Esophagus muscularis mucosa (tissue), 4 donors: Measurements from ENCODE around the gene TEX14. TPM values are rescaled to one million over a fixed set of nuclear protein-coding genes. Genes with fewer than 3 reads are reported as not detected.

Source experiments
- DNase-seq: peaks from one replicate; pipeline ENCODE4 v3.0.0-alpha.2; 2017; ENCODE audit errors: extremely low spot score
- H3K27ac ChIP-seq, 4 donors: fragments of 200-600 bp; sonication (generic); replicated peaks in 1 of 4; 1 replicate in 3 of 4; 2 replicates in 1 of 4; pipeline ENCODE4 v1.5.1; 2016 to 2019; ENCODE audit warnings: mild to moderate bottlenecking in 1 of 4
- H3K27me3 ChIP-seq, 4 donors: fragments of 200-600 bp; sonication (generic); one replicate each; pipeline versions ENCODE4 v1.5.1 to v1.6.0; 2016 to 2019
- H3K36me3 ChIP-seq, 4 donors: fragments of 200-600 bp; sonication (generic); one replicate each; pipeline ENCODE4 v1.5.1; 2016 to 2019
- H3K4me1 ChIP-seq, 4 donors: fragments of 200-600 bp; sonication (generic); one replicate each; pipeline ENCODE4 v1.5.1; 2016 to 2019
- H3K4me3 ChIP-seq, 4 donors: fragments of 200-600 bp; sonication (generic); 1 replicate in 2 of 4; 2 replicates in 2 of 4; pipeline ENCODE4 v1.5.1; 2016 to 2019; ENCODE audit warnings: mild to moderate bottlenecking in 4 of 4, moderate library complexity in 1 of 4
- H3K9me3 ChIP-seq, 4 donors: fragments of 200-600 bp; sonication (generic); 1 replicate in 3 of 4; 2 replicates in 1 of 4; pipeline ENCODE4 v1.5.1; 2016 to 2019
- CTCF ChIP-seq, 3 experiments: fragments of 200-600 bp in 2 of 3; fragments of 450-650 bp in 1 of 3; sonication (generic) in 2 of 3; IDR thresholded peaks; one replicate each; pipeline ENCODE4 v1.5.1; 2017 to 2019; ENCODE audit warnings: antibody characterized with exemption in 3 of 3, mild to moderate bottlenecking in 2 of 3, moderate library complexity in 1 of 3
- EP300 ChIP-seq: sonication (generic); formaldehyde crosslinking; IDR thresholded peaks from one replicate; pipeline ENCODE4 v1.6.1; 2017; ENCODE audit warnings: antibody characterized with exemption
- POLR2A ChIP-seq: fragments of 450-650 bp; IDR thresholded peaks from one replicate; pipeline ENCODE4 v1.6.1; 2017; ENCODE audit warnings: antibody characterized with exemption, moderate library complexity, mild to moderate bottlenecking, low read depth
- POLR2AphosphoS5 ChIP-seq, 2 donors: sonication (generic); formaldehyde crosslinking; IDR thresholded peaks; one replicate each; pipeline ENCODE4 v1.6.1; 2017; ENCODE audit warnings: antibody characterized with exemption in 2 of 2
- WGBS: methylation state at CpG from one replicate; pipeline ENCODE4 v1.1.5; 2018; 5-methylcytosine and 5-hydroxymethylcytosine counted together
- intact Hi-C: fragments of 100-400 bp; cut with DNase I; formaldehyde crosslinking; loops from one replicate; pipeline ENCODE4 v1.15.1; 2023
- total RNA-seq, 4 donors: library from RNA; depleted of rRNA; stranded (reverse); fragments of >200 nt; gene quantifications; one replicate each; pipeline versions ENCODE4 v1.1.0 to v1.2.1, GENCODE V29; 2016

The TEX14 gene
- total RNA-seq, 4 donors from 2014 or later, result under 0.01 to 0.19 (median 0.11) TPM

GRCh38 chr17:58624751-58625150 lies 67.1 kb downstream of the TEX14 start:
- 50% methylated on average over 1 of the region's 1 CpG for WGBS
- TF ChIP-seq POLR2A, result no peak

GRCh38 chr17:58621174-58621573 lies 70.7 kb downstream of the TEX14 start:
- WGBS, result 83% methylated on average over 3 of the region's 3 CpGs
- Histone ChIP-seq H3K9me3 (no peaks in the 10 kb centered on the region), H3K27ac (no peak overlapping the region), H3K4me1 (no peaks in the 10 kb centered on the region), H3K36me3 (no peaks in the 10 kb centered on the region), H3K4me3 (no peak overlapping the region), H3K27me3 (no peaks in the 10 kb centered on the region)
- DNase-seq, result no peak
- intact Hi-C loops, result no loop called here
- TF ChIP-seq CTCF (IDR thresholded peaks at IDR 0.05) (no peak), EP300 (no peak), POLR2A (no peak), POLR2AphosphoS5 (IDR thresholded peaks at IDR 0.05) (no peak)

More at GRCh38 chr17:58624751-58625150, 67.1 kb downstream of the TEX14 start:
- DNase-seq, result no peak
- intact Hi-C loops, result no loop called here
- Histone ChIP-seq H3K27ac (no peak overlapping the region), H3K36me3 (no peaks in the 10 kb centered on the region), H3K9me3 (no peaks in the 10 kb centered on the region), H3K4me1 (no peaks in the 10 kb centered on the region), H3K27me3 (no peaks in the 10 kb centered on the region), H3K4me3 (no peak overlapping the region)

- Histone ChIP-seq H3K27me3 (no peaks in the 10 kb centered on the region), H3K9me3 (no peaks in the 10 kb centered on the region), H3K36me3 (no peaks in the 10 kb centered on the region), H3K4me1 (no peaks in the 10 kb centered on the region), H3K4me3 (no peak overlapping the region), H3K27ac (no peak overlapping the region)
- WGBS, result 64% methylated on average over 2 of the region's 2 CpGs
- TF ChIP-seq EP300 (no peak), POLR2AphosphoS5 (IDR thresholded peaks at IDR 0.05) (no peak), CTCF (IDR thresholded peaks at IDR 0.05) (no peak), POLR2A (no peak)
- DNase-seq, result no peak
- intact Hi-C loops, result no loop called here
Measured at GRCh38 chr17:58618336-58618735, 73.5 kb downstream of the TEX14 start.

- TF ChIP-seq POLR2A, result no peak
- no peak for TF ChIP-seq POLR2AphosphoS5 (IDR thresholded peaks at IDR 0.05)
- TF ChIP-seq CTCF (IDR thresholded peaks at IDR 0.05), result no peak
- TF ChIP-seq EP300, result no peak
- Histone ChIP-seq H3K9me3 (no peaks in the 10 kb centered on the region), H3K4me3 (no peak overlapping the region), H3K27me3 (no peaks in the 10 kb centered on the region), H3K27ac (no peak overlapping the region), H3K36me3 (no peaks in the 10 kb centered on the region), H3K4me1 (no peaks in the 10 kb centered on the region)
- 69% methylated on average over 3 of the region's 3 CpGs for WGBS
- no peak for DNase-seq
- intact Hi-C loops, result no loop called here
Measured at GRCh38 chr17:58617563-58617962, 74.3 kb downstream of the TEX14 start.

GRCh38 chr17:58615768-58616659 lies 75.8 kb downstream of the TEX14 start:
- H3K36me3 ChIP-seq, result no peaks in the 10 kb centered on the region
- H3K9me3 ChIP-seq, result no peaks in the 10 kb centered on the region
- 75% methylated on average over 5 of the region's 5 CpGs for WGBS
- no peak for TF ChIP-seq POLR2A
- TF ChIP-seq CTCF (IDR thresholded peaks at IDR 0.05), result no peak
- no peak for TF ChIP-seq POLR2AphosphoS5 (IDR thresholded peaks at IDR 0.05)
- no peak for TF ChIP-seq EP300
- no peak for DNase-seq
- no peak overlapping the region for H3K27ac ChIP-seq
- no peaks in the 10 kb centered on the region for H3K27me3 ChIP-seq
- intact Hi-C loops, result no loop called here
- H3K4me3 ChIP-seq, result no peak overlapping the region
- H3K4me1 ChIP-seq, result no peaks in the 10 kb centered on the region
